Fibroblast of lung (primary cell): ENCODE data around the gene COPS4.
"Not testable (repeated sequence)": the region's sequence is repeated elsewhere in the genome, so short reads cannot be mapped to it uniquely, and the experiment has no call there.

Experiments
- EZH2 ChIP-seq: IDR thresholded peaks from 2 replicates; pipeline ENCODE4 v1.5.1; 2012; ENCODE audit warnings: low read length, control low read depth, mild to moderate bottlenecking; ENCODE audit errors: missing control alignments
- TF ChIP-seq, protein P1 (sequence below), 2 donors: IDR thresholded peaks in 1 of 2; conservative IDR thresholded peaks in 1 of 2; 1 replicate in 1 of 2; 2 replicates in 1 of 2; pipeline ENCODE4 v1.5.1; 2011 to 2012; ENCODE audit warnings: low read length in 2 of 2, control low read depth in 1 of 2, inconsistent platforms in 1 of 2, low read depth in 1 of 2, mild to moderate bottlenecking in 1 of 2

DNA sequence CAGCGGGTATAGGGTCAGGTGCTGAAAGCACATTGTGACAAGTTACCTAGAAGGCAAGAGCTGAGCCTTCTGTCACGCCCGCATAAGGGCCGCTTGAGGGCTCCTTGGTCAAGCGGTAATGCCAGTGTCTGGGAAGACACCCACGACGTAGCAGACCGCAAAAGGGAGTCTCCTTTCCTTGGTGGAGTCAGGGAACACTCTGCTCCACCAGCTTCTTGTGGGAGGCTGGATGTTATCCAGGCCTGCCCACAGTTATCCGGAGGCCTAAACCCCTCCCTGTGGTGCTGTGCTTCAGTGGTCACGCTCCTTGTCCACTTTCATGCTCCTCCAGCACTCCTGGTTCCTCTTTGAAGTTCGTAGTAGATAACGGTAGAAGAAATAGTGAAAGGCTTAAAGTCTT is 50.0 kb downstream of the COPS4 start:
- TF ChIP-seq, protein P1, sequence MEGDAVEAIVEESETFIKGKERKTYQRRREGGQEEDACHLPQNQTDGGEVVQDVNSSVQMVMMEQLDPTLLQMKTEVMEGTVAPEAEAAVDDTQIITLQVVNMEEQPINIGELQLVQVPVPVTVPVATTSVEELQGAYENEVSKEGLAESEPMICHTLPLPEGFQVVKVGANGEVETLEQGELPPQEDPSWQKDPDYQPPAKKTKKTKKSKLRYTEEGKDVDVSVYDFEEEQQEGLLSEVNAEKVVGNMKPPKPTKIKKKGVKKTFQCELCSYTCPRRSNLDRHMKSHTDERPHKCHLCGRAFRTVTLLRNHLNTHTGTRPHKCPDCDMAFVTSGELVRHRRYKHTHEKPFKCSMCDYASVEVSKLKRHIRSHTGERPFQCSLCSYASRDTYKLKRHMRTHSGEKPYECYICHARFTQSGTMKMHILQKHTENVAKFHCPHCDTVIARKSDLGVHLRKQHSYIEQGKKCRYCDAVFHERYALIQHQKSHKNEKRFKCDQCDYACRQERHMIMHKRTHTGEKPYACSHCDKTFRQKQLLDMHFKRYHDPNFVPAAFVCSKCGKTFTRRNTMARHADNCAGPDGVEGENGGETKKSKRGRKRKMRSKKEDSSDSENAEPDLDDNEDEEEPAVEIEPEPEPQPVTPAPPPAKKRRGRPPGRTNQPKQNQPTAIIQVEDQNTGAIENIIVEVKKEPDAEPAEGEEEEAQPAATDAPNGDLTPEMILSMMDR (conservative IDR thresholded peaks at IDR 0.05 in 1 of 2, IDR thresholded peaks at IDR 0.05 in 1 of 2; ENCODE audit: low read depth in 1 of 2, low read length in 2 of 2) = not testable (repeated sequence)
- TF ChIP-seq EZH2 = not testable (repeated sequence)
